Endothelial cell of umbilical vein (primary cell): ENCODE measurements around the gene FRMD4A.
A peak's percentile ranks its signal among the peaks of the same experiment; 100 is the strongest.

Experiments used
- CTCF ChIP-seq, 2 donors: IDR thresholded peaks; 1 replicate in 1 of 2; 2 replicates in 1 of 2; pipeline ENCODE4 v1.5.1; 2011; ENCODE audit warnings: low read length in 2 of 2, mild to moderate bottlenecking in 2 of 2, moderate library complexity in 2 of 2, control low read depth in 1 of 2, inconsistent platforms in 1 of 2, low read depth in 1 of 2; ENCODE audit not compliant: insufficient read depth in 1 of 2; ENCODE audit errors: extremely low read depth in 1 of 2
- EZH2 ChIP-seq: IDR thresholded peaks from 2 replicates; pipeline ENCODE4 v1.6.1; 2012; ENCODE audit warnings: borderline replicate concordance, low read depth, mild to moderate bottlenecking, moderate library complexity, low read length, inconsistent platforms; ENCODE audit not compliant: severe bottlenecking
- FOS ChIP-seq: IDR thresholded peaks from 2 replicates; pipeline ENCODE4 v1.6.1; 2011; ENCODE audit warnings: mild to moderate bottlenecking, low read length, moderate library complexity, borderline replicate concordance; ENCODE audit not compliant: insufficient read depth
- GATA2 ChIP-seq: IDR thresholded peaks from 2 replicates; pipeline ENCODE4 v1.7.0; 2011; ENCODE audit warnings: low read depth, mild to moderate bottlenecking, moderate library complexity, mixed read lengths, low read length; ENCODE audit not compliant: insufficient read length, insufficient read depth
- JUN ChIP-seq: IDR thresholded peaks from 2 replicates; pipeline ENCODE4 v1.6.1; 2011; ENCODE audit warnings: borderline replicate concordance, low read depth; ENCODE audit not compliant: insufficient read length, insufficient read depth
- MAX ChIP-seq: IDR thresholded peaks from 2 replicates; pipeline ENCODE4 v1.6.1; 2011; ENCODE audit not compliant: insufficient read depth, insufficient read length
- POLR2A ChIP-seq: IDR thresholded peaks from 2 replicates; pipeline ENCODE4 v1.6.1; 2012; ENCODE audit warnings: low read depth, mild to moderate bottlenecking, control low read depth, low read length
- POLR2AphosphoS5 ChIP-seq: IDR thresholded peaks from 2 replicates; pipeline ENCODE4 v1.6.1; 2012; ENCODE audit warnings: low read depth, mild to moderate bottlenecking, control low read depth, low read length, moderate library complexity; ENCODE audit not compliant: insufficient read depth

GRCh38 chr10:13722747-13723653, 607.7 kb downstream of the FRMD4A start:
- TF ChIP-seq MAX: no peak
- TF ChIP-seq POLR2AphosphoS5: peak; percentile 21
- no peak for TF ChIP-seq CTCF (IDR thresholded peaks at IDR 0.05; ENCODE audit: extremely low read depth in 1 of 2, insufficient read depth in 1 of 2, low read depth in 1 of 2, low read length in 2 of 2)
- no peak for TF ChIP-seq JUN
- TF ChIP-seq EZH2: no peak
- TF ChIP-seq POLR2A: no peak
- no peak for TF ChIP-seq FOS
- no peak for TF ChIP-seq GATA2
